Head of caudate nucleus (tissue), 42 donors: Measurements from ENCODE around the gene ZSCAN12.
"Not testable (repeated sequence)": the region's sequence is repeated elsewhere in the genome, so short reads cannot be mapped to it uniquely, and the experiment has no call there.

Experiments used
- DNase-seq, 42 donors: peaks; one replicate each; pipeline versions ENCODE4 v3.0.0 to v3.0.0-alpha.2; 2020 to 2021; ENCODE audit warnings: mixed read lengths in 7 of 42
- intact Hi-C: fragments of 100-400 bp; cut with DNase I; formaldehyde crosslinking; loops from one replicate; pipeline ENCODE4 v1.15.0; 2022

ZSCAN12 gene

DNA sequence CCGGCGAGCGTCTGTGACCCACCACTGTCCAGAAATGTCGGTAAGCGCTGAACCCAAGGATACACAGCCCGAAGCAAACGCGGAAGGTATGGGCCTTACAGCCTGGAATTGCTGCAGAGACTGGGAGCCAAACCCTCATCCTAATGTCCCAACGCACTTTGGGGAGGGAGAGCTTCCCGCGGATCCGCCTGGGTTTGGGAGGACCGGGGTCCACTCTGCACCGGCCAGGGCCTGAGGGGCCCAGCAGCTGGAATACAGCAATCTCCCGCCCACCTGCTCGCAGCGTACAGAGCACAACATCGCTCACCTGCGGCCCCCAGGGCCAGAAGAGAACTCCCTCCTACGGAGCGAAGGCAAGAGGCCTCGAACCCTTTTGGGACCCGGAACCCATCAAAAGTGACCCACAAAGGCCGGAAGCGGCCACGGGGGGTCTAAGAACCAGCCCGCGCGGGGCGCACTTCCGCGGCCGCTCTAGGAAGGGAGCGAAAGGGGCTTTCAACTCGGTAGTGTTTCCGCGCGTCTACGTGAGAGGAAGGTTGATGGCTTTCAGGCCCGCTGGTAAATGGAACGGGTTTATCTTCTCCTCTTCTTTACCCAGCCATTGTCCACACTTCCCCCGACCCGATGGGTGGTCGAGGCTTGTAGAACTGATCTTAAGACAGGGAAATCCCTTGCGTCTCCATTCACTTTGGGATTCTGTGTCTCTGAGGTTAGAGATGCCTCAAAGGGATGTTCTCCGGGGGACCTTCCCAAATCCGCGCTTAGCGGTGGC lies at the start of gene ZSCAN12:
Gene ZSCAN12, minus strand, starts transcription at position 398 of the 772 bp plus-strand sequence. CDS start 1,342 bp downstream, outside the sequence.
- intact Hi-C loops: no loop called here

DNA sequence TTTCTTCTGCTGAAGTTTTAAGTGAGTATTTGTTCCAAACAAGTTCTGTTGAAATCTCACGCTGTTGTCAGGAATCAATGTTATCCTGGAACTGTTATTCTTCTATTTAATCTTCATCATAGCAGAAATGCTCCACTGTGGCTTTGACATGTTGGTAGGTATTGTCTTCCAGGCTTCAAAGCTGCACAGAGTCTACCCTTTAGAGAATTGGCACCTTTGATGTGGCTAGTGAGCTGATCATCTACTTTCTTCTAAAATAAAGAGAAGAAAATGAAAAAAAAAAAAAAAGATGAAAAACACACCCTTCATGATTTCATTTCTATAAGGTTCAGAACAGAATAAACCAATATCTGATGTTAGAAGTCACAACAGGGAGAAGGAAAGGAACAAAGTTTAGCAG lies 49.5 kb upstream of the ZSCAN12 start:
- DNase-seq: no peak
- intact Hi-C loops: no loop called here

More for the DNA sequence above, at the start of gene ZSCAN12:
- DNase-seq: peak; percentile 62 to 96 (median 88)

DNA sequence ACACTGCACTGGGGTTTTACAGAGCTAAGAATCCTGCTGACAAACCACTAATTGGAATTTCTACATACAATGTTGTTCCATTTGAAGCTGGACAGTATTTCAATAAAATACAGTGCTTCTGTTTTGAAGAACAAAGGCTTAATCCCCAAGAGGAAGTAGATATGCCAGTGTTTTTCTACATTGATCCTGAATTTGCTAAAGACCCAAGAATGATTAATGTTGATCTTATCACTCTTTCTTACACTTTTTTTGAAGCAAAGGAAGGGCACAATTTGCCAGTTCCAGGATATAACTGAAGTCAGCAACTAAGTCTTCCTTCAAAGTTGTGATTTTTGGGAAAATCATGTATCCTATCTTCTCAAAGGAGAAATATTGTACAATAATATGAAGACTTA lies 48.0 kb upstream of the ZSCAN12 start:
- intact Hi-C loops, DNase-seq: not testable (repeated sequence)

DNA sequence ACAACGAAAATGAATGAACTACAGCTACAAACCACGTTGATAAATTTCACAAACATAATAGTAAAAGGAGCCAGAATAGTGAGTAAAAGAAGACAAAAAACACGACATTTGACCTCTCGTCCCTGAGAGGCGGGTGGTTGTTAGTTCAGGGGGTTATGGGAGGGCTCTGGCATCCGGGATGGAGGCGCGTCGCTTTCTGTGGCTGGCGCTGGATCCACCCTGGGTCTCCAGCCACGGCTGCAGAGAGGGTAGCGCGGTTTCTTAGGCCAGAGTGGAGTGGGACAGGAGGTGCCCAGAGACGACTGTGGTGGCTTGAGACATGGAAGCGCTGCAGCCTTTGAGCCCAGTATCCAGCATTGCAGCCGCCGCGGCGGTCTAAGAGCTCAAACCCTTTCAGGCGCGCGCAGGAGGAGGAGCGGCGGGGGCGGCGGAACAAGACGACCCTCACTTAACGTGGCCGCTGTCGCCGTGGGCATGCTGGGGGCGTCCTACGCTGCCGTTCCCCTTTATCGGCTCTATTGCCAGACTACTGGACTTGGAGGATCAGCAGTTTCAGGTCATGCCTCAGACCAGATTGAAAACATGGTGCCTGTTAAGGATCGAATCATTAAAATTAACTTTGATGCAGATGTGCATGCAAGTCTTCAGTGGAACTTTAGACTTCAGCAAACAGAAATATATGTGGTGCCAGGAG lies 47.4 kb upstream of the ZSCAN12 start:
- peak in 17 of 42 donors; percentile 1 to 32 (median 11) for DNase-seq
- intact Hi-C loops: no loop called here

DNA sequence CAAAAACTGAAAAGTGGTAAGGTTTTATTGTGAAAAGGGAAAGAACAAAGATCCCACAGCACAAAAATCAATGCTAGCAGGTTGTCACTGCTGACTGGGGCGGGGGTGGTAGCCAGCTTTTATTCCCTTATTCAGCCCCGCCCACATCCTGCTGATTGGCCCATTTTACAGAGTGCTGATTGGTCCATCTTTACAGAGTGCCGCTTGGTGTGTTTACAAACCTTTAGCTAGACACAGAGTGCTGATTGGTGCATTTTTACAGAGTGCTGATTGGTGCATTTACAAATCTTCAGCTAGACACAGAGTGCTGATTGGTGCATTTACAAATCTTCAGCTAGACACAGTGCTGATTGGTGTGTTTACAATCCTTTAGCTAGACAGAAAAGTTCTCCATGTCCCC lies 45.2 kb upstream of the ZSCAN12 start:
- DNase-seq, intact Hi-C loops: not testable (repeated sequence)

DNA sequence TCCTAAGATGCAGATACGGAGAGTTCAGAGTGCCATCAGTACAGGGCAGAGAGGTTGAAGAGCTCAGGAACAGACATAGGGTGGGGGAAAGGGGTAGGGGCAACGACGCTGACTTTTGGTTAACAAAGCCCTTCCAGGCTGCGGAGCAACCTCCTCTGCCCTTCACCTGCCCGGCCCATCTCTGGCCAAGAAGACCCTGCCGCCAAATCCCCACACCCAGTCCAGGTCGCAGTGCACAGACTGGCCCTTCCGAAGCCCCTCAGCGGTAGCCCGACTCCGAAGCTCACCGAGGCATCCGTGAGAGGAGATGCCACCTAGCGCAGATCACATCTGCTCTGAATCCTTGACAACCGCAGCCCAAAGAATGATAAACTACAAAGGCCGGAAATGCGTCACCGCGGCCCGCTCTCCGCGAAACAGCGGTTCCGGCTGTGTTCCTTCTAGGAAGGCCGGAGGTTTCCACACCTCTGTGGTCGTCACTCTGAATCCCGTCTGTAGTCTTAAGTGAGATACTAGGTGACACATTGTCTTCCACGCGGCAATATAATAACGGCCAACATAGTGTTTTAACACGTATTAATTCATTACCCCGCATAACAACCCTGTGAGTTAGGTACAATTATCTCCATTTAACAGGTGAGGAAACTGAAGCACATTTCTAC lies 43.7 kb upstream of the ZSCAN12 start, which contains the start of gene ZSCAN23:
Gene ZSCAN23, minus strand, starts transcription at position 380 of the 662 bp plus-strand sequence. CDS start 7,225 bp downstream, outside the sequence.
- intact Hi-C loops: no loop called here

DNA sequence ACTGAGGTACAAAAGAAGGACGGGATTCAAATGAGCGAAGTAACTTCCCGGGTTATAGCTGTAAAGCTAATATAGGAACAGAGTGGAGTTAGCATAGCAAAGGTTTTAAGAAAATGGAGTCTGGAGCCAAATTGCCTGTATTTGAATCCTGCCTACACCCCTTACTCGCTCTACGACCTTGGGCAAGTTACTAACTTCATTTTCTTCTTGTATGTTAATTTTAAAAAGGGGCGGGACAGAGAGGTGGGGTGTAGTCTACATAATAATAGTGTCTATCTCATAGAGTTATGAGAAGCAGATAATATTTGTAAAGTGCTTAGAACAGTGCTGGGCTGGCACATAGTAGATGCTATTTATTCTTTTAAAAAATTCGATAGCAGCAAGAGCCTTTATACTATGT lies 43.0 kb upstream of the ZSCAN12 start:
- intact Hi-C loops: no loop called here
- DNase-seq: no peak

More for the DNA sequence above, 43.7 kb upstream of the ZSCAN12 start, which contains the start of gene ZSCAN23:
- peak; percentile 61 to 92 (median 83) for DNase-seq

DNA sequence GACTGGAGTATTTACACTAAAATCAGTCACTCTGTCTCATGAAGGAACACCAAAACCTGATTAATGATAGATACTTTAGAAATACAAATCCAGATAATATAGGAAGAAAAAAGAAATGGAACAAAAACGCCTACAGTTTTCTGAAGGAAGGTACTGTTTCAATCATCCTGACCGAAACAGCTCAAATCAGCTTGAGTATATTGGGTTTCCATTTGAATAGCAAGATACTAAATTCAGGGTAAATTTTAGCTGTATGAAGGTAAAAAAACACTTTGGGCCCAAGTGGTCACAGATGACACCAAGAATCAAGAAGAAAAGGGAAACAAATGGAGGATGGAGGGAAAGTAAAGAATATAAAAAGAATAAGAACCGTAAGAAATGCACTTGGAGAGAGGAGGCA lies 36.9 kb upstream of the ZSCAN12 start:
- no peak for DNase-seq
- intact Hi-C loops: no loop called here

DNA sequence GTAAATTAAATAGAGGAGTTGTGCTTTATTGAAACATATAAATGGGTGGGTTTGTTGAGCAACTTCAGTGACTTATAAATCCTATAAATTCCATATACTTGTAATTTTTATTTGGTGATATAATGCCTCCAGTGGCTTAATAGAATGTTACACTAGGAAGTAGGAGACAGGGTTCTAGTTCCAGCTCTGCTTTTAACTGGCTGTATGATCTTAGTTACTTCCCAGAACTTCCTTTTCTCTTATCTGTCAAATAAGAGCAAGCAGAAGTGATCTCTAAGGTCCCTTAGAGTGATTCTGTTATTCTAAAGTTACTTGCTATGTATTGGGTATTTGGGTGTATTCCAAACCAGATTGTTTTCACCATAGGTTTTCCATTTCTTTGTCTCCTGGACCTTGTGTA lies 33.6 kb upstream of the ZSCAN12 start:
- intact Hi-C loops: no loop called here
- no peak for DNase-seq

DNA sequence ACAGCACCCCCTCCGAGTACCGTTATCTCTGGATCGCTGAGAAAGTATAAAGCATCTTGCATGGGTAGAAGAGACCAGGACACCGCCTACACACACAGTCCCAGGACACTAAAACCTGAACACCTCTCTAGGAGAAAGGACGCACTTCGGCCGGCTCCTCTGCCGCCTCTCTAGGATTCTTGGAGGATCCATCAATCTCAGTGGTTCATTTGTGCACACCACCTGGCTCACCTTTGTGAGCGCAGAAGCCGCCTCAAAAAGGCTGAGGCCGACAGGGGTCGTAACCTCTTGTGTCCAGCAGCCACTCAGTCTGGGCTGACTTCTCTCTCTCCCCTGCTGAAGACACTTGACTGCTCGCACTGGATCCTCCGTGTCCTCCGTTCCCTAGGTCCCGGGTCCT lies 30.2 kb upstream of the ZSCAN12 start:
- DNase-seq: no peak
- intact Hi-C loops: no loop called here

DNA sequence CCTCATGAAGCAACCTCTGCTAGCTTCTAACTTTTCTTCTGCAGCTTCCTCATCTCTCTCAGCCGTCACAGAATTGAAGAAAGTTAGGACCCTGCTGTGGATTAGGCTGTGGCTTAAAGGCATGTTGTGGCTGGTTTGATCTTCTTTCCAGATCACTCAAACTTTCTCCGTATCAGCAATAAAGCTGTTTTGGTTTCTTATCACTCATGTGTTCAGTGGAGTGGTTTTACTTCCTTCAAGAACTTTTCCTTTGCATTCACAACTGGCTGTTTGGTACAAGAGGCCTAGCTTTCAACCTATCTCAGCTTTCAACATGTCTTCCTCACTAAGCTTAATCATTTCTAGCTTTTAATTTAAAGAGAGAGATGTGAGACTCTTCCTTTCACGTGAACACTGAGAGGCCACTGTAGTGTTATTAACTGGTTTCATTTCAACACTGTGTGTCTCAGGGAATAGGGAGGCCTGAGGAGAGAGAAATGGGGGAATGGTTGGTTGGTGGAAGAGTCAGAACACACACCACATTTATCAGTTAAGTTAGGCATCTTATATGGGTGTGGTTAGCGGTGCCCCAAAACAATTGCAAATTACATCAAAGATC lies 26.5 kb upstream of the ZSCAN12 start:
- intact Hi-C loops: no loop called here
- no peak for DNase-seq

DNA sequence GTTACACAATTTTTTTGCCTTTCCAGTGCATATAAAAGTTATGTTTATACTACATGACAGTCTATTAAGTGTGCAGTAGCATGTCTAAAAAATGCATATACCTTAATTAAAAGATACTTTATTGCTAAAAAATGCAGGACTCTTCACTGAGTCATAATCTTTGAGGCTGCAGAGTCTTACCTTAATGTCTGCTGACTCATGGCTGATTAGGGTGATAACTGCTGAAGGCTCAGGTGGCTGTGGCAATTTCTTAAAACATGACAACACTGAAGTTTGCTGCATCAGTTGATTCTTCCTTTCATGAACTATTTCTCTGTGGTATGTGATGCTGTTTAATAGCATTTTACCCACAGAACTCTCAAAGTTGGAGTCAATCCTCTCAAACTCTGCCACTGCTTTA lies 24.6 kb upstream of the ZSCAN12 start:
- intact Hi-C loops: no loop called here
- DNase-seq: no peak

DNA sequence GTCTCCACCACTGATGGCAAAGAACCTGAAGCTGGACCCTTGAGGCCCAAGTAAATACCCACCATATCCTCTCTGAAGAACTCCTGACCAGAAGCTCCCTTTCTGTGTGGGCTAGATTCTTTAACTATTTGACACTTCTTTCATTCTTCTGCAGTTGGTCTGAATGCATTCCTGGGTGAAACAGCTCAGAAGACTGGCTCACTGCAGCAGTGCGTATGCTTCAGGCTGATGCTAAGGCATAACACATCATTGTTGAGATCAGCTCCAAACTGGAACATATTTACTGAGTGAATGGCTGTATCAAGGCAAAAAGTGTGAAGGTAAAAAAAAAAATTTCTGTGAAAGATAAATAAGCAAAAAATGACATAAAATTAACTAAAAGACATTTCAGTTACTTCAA lies 24.0 kb upstream of the ZSCAN12 start:
- intact Hi-C loops: no loop called here
- no peak for DNase-seq

DNA sequence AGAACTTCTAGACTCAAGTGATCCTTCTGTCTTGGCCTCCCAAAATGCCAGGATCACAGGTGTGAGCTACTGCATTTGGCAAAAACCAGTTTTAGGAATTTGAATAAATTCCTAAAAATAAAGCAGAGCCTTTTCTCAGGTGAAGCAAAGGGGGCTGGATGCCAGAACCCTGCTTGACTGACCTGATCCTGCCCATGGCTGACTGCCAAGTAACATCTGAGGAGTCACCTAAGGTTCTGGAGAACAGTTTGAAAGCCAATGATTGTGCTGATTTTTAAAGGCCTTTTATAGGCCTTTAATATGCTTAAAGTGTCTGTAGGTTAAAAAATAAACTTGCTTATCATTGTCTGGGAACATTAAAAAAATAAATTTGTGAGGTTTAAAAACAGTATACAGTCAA lies 14.1 kb upstream of the ZSCAN12 start:
- intact Hi-C loops: no loop called here
- DNase-seq: no peak

DNA sequence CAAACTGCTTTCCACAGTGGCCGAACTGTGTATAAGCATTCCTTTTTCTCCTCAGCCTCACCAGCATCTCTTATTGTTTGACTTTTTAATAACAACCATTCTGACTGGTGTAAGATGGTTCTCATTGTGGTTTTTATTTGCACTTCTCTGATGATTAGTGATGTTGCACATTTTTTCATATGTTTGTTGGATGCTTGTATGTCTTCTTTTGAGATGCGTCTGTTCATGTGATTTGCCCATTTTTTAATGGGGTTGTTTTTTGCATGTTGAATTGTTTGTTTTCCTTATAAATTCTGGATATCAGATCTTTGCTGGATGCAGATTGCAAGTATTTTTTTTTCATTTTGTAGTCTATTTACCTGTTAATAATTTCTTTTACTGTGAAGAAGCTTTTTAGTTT lies 11.2 kb upstream of the ZSCAN12 start:
- intact Hi-C loops: no loop called here
- DNase-seq: no peak

DNA sequence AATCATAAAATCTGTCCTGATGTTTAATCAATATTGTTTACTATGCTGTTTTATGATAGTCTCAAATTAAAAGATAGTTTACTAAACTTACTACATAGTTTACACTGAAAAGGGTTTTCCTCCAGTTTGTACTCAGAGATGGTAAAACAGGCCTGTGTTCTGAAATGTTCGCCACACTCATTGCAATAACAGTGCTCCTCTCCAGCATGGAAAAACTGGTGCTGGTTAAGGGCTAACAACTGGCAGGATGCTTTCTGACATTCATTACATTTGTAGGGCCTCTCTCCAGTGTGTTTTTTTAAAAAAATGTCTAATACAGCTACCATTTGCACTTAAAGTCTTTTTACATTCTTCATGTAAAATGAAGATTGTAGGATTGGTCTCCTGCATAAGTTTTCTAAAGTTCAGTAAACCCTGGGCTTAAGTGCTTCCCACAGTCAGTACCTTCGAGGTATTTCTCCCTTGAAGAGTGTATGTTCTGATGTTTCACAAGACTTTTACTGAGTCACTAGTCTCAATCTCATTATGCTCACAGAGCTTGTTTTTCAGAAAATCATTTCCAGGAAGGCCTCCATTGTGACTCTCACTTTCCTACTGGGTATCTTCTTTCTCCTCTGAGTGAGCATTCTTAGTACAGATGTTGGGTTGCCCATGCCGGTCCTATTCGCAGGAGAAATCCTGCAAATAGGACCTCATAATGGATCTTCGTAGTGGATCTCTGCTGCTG lies 8.7 kb upstream of the ZSCAN12 start:
- intact Hi-C loops: no loop called here
- no peak for DNase-seq

DNA sequence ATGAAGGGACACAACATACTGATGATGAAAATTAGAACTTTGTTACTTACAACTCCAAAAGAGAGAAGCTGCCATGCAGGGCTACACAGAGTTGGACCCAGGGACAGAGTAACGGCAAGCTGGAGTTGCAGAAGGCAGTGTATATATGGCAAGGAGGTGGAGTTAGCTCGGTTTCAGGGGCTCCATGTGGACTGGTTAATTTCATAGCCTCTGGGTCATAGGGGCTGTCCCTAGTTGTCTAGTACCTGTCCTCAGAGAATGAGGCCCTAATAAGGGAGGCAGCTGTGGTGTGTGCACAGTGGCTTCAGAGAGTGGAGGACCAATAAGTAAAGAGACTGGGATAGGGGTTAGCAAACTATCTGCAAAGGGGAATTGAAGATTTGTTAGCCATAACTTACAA lies 7.9 kb upstream of the ZSCAN12 start:
- DNase-seq: no peak
- intact Hi-C loops: no loop called here

DNA sequence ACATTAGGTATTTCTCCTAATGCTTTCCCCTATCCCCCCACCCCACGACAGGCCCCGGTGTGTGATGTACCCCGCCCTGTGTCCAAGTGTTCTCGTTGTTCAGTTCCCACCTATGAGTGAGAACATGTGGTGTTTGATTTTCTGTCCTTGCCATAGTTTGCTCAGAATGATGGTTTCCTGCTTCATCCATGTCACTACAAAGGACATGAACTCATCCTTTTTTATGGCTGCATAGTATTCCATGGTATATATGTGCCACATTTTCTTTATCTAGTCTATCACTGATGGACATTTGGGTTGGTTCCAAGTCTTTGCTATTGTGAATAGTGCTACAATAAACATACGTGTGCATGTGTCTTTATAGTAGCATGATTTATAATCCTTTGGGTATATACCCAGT lies 4.4 kb upstream of the ZSCAN12 start:
- intact Hi-C loops, DNase-seq: not testable (repeated sequence)

DNA sequence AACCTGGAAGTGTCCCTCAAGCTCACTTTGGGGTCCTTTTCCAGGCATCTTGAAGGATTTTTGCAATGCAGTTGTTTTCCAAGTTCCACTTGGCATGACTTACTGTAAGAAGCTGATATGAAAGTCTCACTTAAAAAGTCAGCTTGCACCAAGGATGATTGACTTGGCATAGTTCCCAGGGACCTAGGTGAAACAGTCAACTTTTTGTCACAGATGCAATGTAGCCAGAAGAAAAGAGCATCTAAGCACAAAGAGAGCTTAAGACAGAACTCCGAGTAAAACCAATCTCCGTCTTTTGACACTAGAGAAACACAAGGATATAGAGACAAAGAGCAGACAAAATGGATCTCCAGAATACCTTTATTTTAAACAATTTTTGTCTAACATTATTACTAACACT lies 2.6 kb upstream of the ZSCAN12 start:
- intact Hi-C loops: no loop called here
- DNase-seq: no peak
